LNCaP clone FGC (cell line): ENCODE results near the gene DNAH12.
"Not testable (repeated sequence)": the region's sequence is repeated elsewhere in the genome, so short reads cannot be mapped to it uniquely, and the experiment has no call there.

Experiments
- DNase-seq: peaks from one replicate; pipeline ENCODE4 v3.0.0-alpha.2; 2011; ENCODE audit warnings: low read depth
- H3K4me3 ChIP-seq: 2 replicates; pipeline ENCODE4 v1.5.1; 2011; ENCODE audit warnings: mild to moderate bottlenecking, low read depth, low read length, control low read depth
- TF ChIP-seq, protein P1 (sequence below): IDR thresholded peaks from 2 replicates; pipeline ENCODE4 v1.5.1; 2012; ENCODE audit warnings: mild to moderate bottlenecking; ENCODE audit not compliant: control insufficient read depth, insufficient read depth; ENCODE audit errors: extremely low read depth

Gene DNAH12

DNA sequence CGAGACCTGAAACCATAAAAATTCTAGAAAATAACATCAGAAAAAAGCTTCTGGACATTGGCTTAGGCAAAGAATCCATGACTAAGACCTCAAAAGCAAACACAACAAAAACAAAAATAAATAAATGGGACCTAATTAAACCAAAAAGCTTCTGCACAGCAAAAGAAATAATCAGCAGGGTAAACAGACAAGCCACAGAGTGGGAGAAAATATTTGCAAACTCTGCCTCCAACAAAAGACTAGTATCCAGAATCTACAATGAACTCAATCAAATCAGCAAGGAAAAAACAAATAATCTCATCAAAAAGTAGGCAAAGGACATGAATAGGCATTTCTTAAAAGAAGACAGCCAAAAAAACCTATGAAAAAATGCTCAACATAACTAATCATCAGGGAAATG lies 59.6 kb downstream of the DNAH12 start:
- no peak for DNase-seq
- H3K4me3 ChIP-seq: no peak overlapping the region
- TF ChIP-seq, protein P1, sequence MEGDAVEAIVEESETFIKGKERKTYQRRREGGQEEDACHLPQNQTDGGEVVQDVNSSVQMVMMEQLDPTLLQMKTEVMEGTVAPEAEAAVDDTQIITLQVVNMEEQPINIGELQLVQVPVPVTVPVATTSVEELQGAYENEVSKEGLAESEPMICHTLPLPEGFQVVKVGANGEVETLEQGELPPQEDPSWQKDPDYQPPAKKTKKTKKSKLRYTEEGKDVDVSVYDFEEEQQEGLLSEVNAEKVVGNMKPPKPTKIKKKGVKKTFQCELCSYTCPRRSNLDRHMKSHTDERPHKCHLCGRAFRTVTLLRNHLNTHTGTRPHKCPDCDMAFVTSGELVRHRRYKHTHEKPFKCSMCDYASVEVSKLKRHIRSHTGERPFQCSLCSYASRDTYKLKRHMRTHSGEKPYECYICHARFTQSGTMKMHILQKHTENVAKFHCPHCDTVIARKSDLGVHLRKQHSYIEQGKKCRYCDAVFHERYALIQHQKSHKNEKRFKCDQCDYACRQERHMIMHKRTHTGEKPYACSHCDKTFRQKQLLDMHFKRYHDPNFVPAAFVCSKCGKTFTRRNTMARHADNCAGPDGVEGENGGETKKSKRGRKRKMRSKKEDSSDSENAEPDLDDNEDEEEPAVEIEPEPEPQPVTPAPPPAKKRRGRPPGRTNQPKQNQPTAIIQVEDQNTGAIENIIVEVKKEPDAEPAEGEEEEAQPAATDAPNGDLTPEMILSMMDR: no peak

DNA sequence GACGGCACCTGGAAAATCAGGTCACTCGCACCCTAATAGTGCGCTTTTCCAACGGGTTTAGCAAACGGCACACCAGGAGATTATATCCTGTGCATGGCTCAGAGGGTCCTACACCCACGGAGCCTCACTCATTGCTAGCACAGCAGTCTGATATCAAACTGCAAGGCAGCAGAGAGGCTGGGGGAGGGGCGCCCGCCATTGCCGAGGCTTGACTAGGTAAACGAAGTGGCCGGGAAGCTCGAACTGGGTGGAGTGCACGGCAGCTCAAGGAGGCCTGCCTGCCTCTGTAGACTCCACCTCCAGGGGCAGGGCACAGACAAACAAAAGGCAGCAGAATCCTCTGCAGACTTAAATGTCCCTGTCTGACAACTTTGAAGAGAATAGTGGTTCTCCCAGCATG lies 67.0 kb downstream of the DNAH12 start:
- DNase-seq, H3K4me3 ChIP-seq: not testable (repeated sequence)

DNA sequence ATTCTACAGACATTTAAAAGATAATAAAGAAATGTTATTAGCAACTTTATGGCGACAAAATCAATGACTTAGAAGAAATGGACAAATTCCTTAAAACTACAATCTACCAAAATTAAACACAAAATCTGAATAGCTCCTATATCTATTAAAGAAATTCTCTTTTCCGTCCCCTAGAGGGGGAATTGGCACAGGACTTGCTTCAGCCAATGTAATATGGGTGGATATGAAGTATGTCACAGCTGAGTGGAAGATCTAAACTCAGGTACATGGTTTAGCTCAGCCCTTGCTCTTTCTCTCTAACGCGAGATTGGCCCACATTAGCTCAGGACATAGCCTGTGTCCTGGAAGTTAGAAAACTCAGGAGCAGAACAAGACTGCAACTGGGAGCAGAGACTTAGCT lies 79.3 kb downstream of the DNAH12 start:
- H3K4me3 ChIP-seq: no peak overlapping the region
- no peak for DNase-seq
- TF ChIP-seq, protein P1: no peak

DNA sequence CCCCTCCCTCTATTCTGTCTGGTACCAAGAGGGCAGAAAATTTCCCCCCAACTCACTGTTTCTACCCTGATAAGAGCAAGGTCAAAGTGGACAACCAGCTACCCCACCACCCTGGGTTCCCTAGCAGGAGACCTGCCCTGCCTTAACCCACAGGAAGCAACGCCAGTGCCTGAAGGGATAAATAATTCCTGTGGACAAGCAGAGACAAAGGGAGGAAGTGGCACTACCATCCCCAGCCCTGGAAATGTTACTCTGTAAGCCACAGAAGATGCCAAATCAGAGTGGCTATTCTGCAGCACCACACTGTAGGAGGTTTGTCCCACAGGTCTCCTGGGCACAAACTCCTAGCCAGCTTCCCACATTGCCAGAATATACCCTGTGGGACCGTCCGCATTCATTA lies 80.1 kb downstream of the DNAH12 start:
- no peak overlapping the region for H3K4me3 ChIP-seq
- DNase-seq: no peak
- TF ChIP-seq, protein P1: no peak

DNA sequence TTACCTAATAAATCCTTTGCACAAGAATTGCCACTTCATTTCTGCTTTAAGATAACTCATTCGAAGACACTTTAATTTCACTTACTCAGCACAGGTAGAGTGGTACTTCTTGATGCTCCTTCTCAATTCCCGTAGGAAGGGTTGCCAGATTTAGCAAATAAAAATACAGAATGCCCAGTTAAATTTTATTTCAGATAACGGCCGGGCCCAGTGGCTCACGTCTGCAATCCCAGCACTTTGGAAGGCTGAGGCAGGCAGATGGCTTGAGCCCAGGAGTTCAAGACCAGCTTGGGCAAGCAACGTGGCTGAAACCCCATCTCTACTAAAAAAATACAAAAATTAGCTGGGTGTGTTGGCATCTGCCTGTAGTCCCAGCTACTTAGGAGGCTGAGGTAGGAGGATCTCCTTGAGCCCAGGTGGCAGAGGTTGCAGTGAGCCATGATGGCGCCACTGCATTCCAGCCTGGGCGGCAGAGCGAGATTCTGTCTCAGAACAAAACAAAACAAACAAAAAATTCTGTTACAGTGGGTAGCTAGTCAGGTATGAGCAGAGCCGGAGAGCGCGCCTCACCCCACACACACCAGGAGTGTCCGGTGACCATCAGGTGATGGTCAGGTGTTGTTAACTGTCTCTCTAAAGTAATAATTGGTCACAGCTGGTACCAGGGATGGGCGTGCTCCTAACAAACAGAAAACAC lies 92.8 kb downstream of the DNAH12 start:
- H3K4me3 ChIP-seq: no peak overlapping the region
- no peak for DNase-seq
- TF ChIP-seq, protein P1: no peak

DNA sequence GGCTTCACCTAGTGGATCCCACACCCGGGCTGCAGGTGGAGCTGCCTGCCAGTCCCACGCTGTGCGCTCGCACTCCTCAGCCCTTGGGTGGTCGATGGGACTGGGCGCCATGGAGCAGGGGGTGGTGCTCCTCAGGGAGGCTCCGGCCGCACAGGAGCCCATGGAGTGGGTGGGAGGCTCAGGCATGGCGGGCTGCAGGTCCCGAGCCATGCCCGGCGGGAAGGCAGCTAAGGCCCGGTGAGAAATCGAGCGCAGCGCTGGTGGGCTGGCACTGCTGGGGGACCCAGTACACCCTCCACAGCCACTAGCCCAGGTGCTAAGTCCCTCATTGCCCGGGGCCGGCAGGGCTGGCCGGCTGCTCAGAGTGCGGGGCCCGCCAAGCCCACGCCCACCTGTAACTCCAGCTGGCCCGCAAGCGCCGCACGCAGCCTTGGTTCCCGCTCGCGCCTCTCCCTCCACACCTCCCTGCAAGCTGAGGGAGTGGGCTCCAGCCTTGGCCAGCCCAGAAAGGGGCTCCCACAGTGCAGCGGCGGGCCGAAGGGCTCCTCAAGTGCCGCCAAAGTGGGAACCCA lies 94.8 kb downstream of the DNAH12 start:
- DNase-seq, H3K4me3 ChIP-seq: not testable (repeated sequence)

DNA sequence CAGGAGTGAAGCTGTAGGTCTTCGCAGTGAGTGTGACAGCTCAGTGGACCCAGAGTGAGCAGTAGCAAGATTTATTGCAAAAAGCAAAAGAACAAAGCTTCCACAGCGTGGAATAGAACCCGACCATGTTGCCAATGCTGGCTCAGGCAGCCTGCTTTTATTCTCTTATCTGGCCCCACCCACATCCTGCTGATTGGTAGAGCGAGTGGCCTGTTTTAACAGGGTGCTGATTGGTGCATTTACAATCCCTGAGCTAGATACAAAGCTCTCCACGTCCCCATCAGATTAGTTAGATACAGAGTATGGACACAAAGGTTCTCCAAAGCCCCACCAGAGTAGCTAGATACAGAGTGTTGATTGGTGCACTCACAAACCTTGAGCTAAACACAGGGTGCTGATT lies 95.7 kb downstream of the DNAH12 start:
- not testable (repeated sequence) for H3K4me3 ChIP-seq

DNA sequence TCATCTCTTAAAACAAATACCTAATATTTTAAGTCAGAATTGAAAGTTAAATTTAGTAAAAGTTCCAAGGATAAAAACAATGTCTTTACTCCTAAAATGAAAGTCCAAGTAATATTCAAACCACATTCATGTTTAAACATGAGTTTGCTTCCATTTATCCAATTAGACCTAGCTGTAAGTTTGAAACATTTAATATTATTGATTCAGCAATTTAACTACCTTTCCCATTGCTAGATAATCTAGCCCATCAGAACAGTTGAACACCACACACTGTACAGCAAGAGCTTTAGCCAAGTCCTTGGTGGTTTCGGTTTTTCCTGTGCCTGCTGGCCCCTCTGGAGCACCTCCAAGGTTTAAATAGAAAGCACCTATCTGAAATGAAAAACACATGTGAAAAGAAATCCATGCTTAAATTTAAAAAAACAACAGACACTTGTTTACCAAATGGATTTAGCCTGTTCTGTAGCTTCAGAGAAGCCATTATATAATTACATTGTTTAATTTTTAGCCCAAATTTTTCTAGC lies 97.8 kb downstream of the DNAH12 start:
- DNase-seq: peak; percentile 33
- H3K4me3 ChIP-seq: no peak overlapping the region
- TF ChIP-seq, protein P1: no peak

More for the DNA sequence above, 95.7 kb downstream of the DNAH12 start:
- DNase-seq: not testable (repeated sequence)
